Activated CD4-positive, alpha-beta T cell treated with anti-CD3 and anti-CD28 coated beads, Interleukin-2, amount 50 U/mL, for 24 hours (primary cell): Measurements from ENCODE around the gene TUBA8.
A peak's percentile ranks its signal among the peaks of the same experiment; 100 is the strongest.

Experiments
- DNase-seq, 2 donors: peaks; one replicate each; pipeline ENCODE4 v3.0.0-alpha.2; 2020; ENCODE audit warnings: low read depth in 1 of 2, low spot score in 1 of 2

The TUBA8 gene

GRCh38 chr22:18077087-18077638, 33.4 kb upstream of the TUBA8 start:
- DNase-seq = no peak

- peak; percentile 86 to 94 for DNase-seq
These were observed 32.8 kb upstream of the TUBA8 start, which contains the start of gene PEX26 for GRCh38 chr22:18077639-18078328. PEX26 (plus strand) TSS chr22:18077990; CDS start chr22:18078377, 387 bp downstream.

- peak in 1 of 2 donors; percentile 24 for DNase-seq
These were observed 32.1 kb upstream of the TUBA8 start for GRCh38 chr22:18078329-18079041.

DNA sequence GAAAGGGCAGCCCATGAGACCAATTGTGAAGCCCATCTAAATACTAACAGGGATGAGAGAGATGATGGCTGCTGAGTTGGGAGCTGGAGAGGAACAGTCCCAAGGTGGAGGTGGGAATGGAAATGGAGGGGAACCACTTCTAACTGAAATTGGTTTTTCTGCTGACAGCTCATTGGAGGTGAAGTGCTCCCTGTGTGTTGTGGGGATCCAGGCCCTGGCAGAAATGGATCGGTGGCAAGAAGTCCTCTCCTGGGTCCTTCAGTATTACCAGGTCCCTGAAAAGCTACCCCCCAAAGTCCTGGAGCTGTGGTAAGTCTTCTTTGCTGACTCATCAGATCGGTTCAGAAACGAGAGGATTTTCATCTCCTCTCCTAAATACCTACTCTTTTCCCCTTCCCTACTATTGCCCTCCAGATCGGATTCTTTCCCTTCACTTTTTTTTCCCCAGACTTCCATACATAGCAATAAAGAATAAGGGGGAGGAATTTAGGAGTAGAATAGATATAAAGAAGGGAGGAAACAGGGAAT, 30.8 kb upstream of the TUBA8 start:
- no peak for DNase-seq

DNA sequence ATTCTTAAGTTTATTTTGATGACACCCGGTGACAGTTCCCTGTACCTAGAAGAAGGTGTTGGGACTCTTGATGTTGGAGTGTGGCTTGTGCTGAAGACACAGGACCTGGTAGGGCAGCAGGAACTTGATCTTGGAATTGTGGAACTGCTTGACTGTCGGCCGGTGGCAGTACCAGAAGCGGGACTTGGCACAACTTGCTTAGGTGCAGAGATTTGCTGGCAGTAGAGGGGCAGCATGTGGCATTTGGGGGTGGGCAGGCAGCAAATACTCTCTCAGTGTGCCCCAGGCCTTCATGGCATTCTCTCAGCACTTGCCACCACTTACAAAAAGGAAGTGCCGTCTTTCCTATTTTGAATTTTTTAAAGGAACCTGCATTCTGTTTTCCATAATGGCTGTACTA, 29.2 kb upstream of the TUBA8 start:
- DNase-seq = no peak

DNA sequence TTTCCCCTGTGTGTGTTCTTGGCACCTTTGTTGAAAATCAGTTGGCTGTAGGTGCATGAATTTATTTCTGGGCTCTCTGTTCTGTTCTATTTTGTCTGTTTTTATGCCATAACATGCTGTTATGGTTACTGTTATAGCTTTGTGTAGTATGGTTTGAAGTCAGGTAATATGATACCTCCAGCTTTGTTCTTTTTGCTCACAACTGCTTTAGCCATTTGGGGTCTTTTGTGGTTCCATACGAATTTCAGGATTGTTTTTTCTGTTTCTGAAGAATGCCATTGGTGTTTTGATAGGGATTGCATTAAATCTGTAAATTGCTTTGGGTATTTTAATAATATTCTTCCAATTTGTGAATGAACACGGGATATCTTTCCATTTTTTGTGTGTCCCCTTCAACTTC, 28.1 kb upstream of the TUBA8 start:
- no peak for DNase-seq

DNA sequence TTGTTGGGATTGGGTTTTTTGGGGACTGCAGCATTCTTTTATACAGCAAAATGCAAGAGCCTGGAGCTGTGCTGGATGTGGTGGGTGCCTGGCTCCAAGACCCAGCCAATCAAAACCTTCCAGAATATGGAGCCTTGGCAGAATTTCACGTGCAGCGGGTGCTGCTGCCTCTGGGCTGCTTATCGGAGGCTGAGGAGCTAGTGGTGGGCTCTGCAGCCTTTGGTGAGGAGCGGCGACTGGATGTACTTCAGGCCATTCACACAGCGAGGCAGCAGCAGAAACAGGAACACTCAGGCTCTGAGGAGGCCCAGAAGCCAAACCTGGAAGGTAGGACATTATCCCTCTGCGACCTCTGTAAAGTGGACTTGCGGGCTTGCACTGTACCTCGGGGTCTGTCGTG, 27.2 kb upstream of the TUBA8 start:
- DNase-seq = no peak

DNA sequence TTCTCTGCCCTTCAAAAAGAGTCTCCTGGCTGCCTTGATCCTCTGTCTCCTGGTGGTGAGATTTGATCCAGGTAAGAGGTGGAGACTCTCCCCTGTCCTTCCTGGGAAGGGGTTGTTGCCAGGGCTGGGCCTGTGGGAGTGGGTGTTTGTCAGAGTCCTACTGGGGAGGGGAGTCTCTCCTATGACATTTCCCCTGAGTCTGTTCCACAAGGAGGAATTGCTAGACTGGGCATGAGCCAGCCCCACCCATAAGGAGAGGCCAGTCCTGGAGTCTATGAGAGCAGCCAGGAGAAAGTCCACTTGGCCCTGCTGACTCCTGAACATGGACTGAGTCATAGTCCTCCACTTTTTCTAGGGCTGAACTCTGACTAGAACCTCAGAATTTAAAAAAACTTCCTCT, 25.4 kb upstream of the TUBA8 start:
- DNase-seq = no peak

DNA sequence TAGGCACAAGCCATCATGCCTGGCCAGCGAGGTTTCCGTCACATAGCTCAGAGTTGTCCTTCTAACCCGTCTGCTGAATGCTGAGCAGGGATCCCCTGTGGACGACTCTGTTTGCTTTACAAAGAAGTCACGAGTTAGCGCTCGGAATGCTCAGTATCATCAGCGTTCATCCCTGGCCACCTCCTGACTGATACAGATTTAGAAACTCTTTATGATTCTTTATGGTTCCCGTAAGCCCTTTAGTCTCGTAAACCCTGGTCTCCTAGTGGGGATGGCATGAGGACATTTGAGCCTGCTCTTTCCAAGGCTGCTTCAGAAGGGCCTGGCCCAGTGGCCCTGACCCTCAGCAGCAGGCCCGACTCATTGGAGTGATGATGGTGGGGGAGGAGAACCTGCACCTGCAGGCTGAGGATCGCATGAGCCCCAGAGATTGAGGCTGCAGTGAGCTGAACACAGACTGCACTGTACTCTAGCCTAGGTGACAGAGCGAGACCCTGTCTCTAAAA, 23.2 kb upstream of the TUBA8 start:
- DNase-seq = no peak

- DNase-seq = no peak
These were observed 21.6 kb upstream of the TUBA8 start for GRCh38 chr22:18088825-18089568.

DNA sequence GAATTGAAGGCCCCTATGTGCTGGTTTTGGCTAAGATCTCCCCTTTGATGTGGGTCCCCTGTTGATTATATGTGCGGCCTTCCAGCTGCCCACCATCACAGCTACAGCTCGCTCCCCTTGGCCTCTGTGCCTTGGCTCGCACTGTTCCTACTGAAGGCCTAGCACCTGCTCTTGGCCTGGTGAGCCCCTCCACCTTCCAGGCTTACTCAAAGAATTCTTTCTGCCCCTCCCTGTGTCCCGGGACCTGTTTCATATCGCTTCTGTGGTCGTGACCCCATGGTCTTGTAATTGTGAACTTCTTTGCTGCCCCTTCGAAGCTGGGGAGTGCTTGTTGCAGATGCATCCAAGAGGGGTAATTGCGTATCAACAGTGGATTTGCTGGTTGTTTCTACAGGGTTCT, 20.3 kb upstream of the TUBA8 start:
- DNase-seq = no peak

DNA sequence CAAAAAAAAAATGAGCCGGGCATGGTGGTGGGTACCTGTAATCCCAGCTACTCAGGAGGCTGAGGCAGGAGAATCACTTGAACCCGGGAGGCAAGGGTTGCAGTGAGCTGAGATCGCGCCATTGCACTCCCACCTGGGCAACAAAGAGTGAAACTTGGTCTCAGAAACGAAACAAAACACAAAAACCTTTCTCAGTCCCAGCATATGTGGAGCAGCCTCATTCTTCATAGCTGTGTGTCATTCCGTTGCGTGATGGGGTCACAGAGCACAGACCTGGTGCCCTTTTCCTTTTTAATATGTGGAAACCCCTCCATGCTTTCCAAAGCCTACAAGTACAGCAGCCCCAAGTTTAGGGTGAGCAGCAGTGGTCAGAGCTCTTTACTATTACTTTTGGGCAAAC, 19.1 kb upstream of the TUBA8 start:
- no peak for DNase-seq

GRCh38 chr22:18091916-18092526, 18.6 kb upstream of the TUBA8 start:
- DNase-seq = no peak

- DNase-seq = no peak
These were observed 16.9 kb upstream of the TUBA8 start for GRCh38 chr22:18093661-18094060.

DNA sequence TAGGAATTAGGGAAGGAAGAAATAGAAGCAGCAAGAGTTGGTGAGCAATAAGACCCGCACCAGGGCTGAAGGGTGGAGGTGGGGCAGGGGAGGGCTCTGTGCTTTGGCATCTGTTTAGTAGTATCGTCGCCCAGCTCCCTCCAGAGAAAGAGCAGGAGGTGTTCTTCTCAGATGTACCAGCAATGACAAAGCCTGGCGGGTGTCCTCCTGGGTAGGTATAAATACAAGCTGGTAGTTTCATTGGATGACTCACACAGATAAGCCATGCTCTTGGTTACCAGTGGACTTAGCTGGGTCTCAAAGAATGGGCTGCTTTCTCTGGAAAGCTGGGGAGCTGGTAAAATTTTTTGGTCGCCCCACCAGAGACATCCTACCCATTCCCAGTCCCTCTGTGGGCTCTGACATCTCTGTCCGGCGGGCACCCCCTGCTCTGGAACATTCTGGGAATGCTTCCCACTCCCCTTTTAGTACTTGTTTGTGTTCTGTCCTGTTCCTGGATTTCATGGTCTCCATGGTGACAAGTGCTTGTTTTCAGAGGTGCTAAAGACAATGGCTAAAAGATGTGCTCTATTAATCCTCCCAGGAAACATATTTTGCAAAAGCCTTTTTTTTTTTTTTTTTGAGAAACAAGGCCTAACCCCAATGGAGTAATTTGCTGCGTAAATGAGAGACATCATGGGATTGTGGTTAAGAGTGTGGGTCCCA, 15.4 kb upstream of the TUBA8 start:
- no peak for DNase-seq

GRCh38 chr22:18096823-18097222, 13.8 kb upstream of the TUBA8 start:
- DNase-seq = no peak

DNA sequence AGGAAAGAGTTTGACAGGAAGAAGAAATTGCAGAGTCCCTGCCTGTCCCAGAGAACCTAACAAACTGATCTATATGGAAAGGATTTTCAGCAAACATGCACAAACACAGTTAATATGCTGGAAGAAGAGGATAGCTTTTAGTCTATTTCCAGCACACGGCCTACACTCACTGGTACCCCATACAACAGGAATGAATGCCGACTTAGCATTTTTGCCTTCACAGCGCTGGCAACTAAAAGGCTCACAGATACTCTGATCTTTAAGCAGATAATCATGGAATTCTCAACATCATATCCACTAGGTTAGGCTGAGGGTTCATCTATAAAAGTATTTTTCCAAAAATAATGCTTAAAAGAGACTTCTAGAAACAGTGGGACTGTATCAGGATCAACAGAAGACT, 9.8 kb upstream of the TUBA8 start:
- no peak for DNase-seq

GRCh38 chr22:18101536-18101935, 9.1 kb upstream of the TUBA8 start:
- no peak for DNase-seq

GRCh38 chr22:18103527-18104269, 6.9 kb upstream of the TUBA8 start:
- DNase-seq = no peak

DNA sequence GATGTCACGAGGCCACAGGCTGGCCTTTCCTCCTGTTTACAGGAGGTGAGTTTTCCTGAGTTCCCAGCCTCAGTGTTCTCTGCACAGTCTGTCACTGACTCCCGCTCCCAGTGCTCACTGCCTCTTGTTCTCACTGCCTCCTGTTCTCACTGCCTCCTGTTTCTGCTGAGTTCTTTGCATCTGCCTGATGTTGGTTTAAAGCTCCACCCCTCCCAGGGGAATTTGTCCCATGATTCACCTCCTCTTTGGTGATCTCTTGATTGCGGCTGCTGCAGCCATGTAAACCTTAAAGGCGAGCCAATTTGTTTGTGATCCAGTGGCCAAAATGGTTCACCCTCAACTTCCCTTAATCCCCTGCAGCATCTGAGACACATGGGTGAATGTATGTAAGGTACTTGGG, 6.0 kb upstream of the TUBA8 start:
- no peak for DNase-seq
